HPDE6-E6E7 (cell line): ENCODE results near the gene MRPL41.
"Not testable (repeated sequence)": the region's sequence is repeated elsewhere in the genome, so short reads cannot be mapped to it uniquely, and the experiment has no call there.

Experiments used
- DNase-seq: peaks from one replicate; pipeline ENCODE4 v3.0.0; 2011; ENCODE audit warnings: missing footprints; ENCODE audit errors: extremely low spot score

Gene MRPL41

DNA sequence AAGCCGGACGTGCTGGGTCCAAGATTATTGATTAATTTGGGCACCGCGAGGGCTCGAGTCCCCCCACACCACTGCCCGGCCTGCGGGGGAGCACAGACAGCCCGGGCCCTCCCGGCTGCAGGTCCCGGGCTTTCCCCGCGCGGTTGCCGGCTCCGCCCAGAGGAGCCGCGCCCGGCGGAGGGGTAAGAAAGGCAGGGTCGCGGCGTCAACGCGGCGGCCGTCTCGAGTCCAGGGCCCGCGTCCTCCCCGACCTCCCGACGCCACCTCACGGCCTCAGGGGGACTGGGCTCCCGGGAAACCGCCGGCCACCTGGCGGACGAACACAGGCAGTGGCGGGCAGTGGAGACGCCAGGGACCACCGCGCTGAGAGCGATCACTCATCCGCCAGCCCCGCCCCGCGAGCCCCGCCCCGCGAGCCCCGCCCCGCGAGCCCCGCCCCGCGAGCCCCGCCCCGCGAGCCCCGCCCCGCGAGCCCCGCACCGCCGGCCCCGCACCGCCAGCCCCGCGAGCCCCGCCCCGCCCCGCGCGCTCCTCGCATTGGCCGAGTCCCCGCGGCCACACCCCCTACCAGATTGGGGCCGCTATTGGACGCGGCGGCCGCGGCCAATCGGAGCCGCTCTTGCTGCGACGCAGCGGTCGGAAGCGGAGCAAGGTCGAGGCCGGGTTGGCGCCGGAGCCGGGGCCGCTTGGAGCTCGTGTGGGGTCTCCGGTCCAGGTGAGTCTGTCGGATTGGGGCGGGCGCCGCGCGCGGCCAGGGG, at the start of gene MRPL41:
Gene MRPL41 (plus strand): TSS at position 616 of the 758 bp plus-strand sequence. CDS start 203 bp downstream, outside the sequence.
- DNase-seq: peak; percentile 92

DNA sequence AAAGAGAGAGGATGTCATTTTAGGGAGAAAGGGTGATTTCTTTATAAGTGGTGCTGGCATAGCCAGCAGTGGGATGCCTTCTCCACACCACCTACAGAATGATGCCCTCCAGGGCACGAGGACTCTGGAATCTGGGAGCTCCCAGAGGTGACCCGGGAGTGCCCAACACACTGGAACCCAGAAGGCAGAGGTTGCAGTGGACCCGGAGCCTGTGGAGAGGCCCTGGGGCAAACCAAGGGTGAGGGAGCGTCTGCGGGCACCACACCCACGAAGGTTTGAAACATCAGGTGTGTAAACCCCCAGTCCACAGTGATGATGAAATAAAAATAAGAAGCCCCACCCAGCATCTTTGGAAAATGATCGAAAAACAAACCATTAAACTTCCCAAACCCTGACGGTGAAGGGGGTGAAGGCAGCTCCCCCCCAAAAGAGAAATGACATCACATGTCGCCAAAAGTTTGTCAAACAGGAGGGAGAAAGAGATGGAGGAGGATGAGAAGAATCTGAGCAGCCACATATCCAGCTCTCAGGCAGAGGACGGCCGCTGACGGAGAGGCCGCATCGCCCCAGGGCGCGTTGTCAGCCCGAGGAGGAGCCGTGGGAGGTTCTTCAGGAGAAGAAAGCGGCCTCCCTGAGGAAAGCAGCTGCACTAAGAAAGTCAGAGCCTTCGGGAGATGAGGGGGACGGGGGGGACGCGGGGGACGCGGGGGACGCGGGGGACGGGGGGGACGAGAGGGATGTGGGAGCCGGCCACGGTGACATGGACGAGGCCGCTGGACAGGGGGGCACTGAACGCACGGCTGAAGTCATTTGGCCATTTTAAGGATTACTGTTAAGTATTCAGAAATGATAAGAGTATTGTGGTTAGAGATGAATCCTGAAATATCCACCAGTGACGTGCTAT, 49.4 kb upstream of the MRPL41 start:
- peak; percentile 55 for DNase-seq

DNA sequence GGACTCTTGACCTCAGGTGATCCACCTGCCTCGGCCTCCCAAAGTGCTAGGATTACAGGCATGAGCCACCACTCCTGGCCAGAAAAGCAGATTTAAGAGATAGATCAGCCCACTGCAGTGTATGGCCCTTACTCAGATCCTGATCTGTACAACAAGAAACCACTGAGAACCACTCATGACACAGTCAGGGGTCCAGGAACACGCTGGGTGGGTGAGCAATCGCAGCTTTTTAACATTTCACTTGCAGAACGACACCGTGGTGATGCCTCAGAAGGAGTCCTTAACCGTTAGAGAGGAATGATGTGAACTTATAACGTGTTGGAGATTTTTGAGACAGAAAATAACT, 47.3 kb upstream of the MRPL41 start:
- DNase-seq: no peak

DNA sequence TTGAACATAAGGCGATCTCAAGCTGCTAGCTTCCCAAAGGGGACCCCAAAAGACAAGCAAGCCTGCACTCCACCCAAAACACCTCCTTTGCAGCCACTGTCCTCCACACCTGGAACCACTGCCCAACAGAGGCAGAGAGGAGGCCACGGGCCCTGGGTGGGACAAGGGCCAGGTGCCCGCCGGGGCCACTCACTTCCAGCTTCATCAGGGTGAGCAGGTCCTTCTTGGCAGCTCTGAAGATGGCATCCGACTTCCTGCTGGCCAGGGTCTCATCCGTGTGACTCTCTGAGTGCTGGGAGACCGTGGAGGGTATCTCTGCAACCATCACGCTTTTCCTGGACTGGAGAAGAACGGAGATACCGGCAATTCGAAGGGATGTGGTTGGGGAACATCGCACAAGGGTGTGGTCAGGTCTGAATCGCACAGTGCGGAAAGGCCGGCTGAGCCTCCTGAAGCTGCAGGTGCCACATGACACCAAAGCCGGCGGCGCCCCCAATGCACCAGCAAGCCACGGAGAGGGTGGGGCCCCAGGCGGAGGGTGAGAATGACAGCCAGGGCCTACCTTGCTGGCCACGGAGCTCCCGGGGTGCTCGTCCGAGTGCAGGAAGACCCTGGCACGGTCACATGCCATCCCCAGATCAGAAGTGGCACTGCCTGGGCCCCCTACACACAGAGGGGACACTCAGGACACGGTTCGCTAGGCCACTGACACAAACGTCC, 46.1 kb upstream of the MRPL41 start:
- no peak for DNase-seq

DNA sequence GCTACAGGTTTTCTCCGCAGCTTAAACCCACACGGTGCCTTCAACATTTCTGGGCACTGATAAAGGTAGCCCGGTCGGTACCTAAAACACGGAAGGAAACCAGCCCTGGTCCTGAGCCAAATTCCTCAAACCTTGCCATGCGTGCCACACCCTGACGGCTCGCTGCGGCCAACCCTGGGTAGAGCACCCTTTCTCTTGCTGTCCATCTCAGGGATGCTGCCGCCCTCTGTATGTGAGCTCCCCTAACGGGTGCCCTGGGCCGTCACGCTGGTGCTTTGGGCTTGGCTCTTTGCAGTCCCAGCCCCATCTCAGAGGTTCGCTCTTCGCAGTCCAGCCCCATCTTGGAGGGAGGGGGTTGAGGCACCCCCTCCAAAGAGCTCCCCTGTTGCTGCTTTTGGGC, 45.4 kb upstream of the MRPL41 start:
- DNase-seq: no peak

DNA sequence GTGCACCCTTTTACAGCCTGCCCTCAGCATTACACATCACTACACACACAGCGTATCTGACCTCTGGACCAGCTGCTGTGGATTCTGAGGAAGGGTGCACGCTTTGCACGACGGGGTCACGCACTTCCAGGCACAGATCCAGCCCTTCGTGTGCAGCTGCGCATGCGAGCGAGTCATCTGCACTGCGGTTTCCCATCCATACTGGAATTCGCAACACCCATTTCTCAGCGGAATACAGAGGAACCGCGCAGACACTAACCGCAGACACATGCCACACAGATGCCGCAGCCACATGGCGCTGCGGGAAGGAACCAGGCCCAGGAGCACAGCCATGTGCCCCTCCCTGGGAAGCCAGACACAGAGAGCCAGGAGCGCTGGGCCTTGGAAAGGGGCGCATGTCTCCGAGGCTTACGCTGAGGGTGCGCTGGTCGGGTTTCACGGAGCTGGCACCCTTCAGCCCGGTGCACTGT, 44.9 kb upstream of the MRPL41 start:
- no peak for DNase-seq

DNA sequence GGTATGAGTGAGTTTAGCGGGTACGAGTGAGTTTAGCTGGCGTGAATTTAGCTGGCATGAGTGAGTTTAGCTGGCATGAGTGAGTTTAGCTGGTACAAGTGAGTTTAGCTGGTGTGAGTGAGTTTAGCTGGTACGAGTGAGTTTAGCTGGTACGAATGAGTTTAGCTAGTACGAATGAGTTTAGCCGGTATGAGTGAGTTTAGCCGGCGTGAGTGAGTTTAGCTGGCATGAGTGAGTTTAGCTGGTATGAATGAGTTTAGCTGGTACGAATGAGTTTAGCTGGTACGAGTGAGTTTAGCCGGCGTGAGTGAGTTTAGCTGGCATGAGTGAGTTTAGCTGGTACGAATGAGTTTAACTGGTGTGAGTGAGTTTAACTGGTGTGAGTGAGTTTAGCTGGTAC, 42.5 kb upstream of the MRPL41 start:
- no peak for DNase-seq

DNA sequence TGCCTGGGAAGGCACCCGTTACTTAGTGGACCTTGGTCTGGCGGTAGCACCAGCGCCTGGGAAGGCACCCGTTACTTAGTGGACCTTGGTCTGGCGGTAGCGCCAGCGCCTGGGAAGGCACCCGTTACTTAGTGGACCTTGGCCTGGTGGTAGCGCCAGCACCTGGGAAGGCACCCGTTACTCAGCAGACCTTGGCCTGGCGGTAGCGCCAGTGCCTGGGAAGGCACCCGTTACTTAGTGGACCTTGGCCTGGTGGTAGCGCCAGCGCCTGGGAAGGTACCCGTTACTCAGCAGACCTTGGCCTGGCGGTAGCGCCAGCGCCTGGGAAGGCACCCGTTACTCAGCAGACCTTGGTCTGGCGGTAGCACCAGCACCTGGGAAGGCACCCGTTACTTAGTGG, 40.6 kb upstream of the MRPL41 start:
- DNase-seq: not testable (repeated sequence)

DNA sequence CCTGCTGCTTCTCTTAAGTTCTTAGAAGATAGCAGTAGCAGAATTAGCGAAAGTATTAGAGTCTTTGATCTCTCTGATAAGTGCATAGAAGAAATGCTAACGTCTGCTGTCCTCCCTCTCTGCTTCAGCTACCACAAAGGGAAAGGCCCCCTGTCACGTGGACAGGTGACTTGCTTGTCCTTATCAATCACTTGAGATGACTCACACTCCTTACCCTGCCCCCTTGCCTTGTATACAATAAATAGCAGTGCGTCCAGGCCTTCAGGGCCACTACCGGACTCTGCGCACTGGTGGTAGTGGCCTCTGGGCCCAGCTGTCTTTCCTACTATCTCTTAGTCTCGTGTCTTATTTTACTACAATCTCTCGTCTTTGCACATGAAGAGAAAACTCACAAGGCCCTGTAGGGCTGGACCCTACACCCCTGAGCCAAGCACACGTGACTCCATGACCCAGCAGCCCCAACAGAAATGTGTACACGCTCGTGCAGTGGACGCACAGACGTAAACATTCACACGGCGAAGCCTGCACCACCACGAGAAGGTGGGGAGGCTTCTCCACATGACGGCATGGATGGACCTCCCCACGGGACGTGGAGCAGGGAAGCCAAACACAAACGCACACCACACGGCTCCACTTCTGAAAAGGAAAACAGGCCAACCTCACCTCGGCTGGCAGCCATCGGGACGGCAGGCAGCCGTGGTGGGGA, 39.8 kb upstream of the MRPL41 start:
- no peak for DNase-seq

DNA sequence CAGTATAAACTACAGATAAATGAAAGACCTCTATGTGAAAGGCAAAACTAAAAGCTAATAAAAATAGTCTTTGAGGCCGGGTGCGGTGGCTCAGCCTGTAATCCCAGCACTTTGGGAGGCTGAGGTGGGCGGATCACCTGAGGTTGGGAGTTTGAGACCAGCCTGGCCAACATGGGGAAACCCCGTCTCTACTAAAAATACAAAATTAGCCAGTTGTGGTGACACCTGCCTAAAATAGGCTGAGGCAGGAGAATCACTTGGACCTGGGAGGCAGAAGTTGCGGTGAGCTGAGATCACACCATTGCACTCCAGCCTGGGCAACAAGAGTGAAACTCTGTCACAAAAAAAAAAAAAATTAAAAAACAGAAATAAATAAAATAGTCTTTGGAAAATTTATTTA, 38.5 kb upstream of the MRPL41 start:
- not testable (repeated sequence) for DNase-seq

DNA sequence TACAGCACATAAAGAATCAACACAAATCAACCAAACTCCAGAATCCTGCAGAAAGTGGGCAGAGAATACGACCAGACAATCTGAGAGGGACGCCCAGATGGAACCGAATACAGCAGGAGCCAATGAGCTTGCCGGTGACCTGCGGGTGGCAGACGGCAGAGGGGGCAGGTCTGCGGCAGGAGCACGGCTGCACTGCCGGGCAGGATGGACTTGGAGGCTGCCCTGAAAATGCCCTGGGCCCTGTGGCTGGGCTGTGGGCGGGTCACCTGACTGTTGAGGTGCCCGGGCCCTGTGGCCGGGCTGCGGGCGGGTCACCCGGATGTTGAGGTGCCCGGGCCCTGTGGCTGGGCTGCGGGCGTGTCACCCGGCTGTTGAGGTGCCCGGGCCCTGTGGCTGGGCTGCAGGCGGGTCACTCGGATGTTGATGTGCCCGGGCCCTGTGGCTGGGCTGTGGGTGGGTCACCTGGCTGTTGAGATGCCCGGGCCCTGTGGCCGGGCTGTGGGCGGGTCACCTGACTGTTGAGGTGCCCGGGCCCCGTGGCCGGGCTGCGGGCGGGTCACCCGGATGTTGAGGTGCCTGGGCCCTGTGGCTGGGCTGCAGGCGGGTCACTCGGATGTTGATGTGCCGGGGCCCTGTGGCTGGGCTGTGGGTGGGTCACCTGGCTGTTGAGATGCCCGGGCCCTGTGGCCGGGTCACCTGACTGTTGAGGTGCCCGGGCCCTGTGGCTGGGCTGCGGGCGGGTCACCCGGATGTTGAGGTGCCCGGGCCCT, 37.7 kb upstream of the MRPL41 start:
- not testable (repeated sequence) for DNase-seq

DNA sequence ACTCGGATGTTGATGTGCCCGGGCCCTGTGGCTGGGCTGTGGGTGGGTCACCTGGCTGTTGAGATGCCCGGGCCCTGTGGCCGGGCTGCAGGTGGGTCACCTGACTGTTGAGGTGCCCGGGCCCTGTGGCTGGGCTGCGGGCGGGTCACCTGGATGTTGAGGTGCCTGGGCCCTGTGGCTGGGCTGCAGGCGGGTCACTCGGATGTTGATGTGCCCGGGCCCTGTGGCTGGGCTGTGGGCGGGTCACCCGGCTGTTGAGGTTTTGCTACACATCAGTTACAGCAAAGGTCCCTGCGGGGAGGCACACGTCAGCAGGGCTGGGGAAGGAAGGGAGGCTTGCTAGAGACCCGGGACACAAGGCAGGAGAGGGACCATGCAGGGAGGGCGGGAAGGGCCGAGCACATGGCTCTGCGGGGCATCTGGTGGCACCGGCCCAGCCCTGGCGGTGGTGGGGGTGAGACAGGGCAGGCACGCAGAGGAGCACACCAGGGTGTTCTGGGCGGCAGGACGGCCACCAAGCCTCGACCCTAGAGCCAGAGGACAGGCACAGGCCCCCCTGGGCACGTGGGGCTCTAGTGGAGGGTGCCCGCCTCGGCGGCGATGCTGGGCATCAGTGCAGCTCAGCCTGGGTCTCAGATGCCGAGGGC, 36.9 kb upstream of the MRPL41 start:
- DNase-seq: no peak

DNA sequence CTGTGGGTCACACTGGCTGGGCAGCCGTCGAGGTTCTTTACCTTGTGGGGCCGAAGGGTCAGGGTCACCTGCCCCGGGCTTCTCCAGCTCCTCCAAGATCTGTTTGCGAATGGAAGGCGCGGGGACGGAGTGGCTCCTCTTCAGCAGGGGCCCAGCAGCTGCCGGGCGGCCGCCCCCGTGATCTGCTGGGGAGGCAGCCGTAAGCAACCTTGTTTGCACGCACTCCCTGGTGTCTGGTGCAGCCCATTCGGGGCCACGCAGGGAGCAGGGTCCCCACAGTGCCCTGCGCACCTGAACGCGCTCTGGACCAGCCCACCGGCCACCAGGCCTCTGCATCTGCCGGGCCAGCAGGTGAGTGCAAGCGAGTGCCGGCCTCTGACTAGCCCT, 36.3 kb upstream of the MRPL41 start:
- DNase-seq: no peak

DNA sequence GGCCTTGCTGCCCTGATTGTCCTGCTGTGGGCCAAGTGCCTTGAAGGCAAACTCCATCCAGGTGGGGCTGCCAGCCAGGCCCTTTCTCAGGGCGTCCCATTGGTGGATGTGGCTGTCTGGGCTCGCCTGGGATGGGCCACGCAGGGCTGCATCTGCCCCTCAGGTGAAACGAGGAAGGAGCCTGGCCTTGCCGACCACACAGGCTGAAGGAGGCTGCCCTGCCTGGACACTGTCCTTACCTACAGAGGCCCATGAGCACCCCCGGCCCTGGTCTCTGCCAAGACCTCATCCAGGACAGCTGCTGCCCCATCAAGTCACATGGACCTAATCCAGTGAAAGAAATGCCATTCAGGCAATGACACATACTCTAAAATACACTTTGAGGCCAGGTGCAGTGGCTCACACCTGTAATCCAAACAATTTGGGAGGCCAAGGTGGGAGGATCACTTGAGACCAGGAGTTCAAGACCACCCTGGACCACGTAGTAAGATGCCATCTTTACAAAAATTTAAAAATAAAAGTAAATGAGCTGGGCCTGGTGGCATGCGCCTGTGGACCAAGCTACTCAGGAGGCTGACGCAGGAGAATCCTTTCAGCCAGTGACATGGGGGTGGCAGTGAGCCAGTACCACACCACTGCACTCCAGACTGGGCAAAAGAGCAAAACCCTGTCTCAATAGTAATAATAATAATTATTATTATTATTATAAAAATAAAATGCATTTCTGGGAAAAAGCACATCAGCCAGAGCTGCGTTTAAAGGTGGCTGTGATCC, 35.3 kb upstream of the MRPL41 start:
- DNase-seq: no peak

DNA sequence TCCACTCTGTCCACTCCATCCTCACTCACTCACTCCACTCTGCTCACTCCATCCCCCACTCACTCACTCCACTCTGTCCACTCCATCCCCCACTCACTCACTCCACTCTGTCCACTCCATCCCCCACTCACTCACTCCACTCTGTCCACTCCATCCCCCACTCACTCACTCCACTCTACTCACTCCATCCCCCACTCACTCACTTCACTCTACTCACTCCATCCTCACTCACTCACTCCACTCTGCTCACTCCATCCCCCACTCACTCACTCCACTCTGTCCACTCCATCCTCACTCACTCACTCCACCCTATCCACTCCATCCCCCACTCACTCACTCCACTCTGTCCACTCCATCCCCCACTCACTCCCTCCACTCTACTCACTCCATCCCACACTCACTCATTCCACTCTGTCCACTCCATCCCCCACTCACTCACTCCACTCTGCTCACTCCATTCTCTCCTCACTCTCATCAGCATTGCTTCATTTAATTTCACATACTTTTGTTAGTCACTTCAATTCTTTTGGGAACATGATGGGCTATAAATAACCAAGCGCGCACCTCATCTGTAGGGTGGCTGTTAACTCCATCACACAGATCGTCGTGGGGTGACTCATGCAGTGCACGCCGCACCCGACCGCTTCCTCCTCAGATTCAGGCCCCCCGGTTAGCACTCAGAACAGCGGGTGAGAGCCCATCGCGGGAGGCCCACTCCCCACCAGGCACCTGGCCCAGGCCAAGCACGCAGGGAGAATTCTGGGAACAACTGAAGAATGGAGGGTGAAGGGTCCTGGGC, 32.8 kb upstream of the MRPL41 start:
- DNase-seq: not testable (repeated sequence)

DNA sequence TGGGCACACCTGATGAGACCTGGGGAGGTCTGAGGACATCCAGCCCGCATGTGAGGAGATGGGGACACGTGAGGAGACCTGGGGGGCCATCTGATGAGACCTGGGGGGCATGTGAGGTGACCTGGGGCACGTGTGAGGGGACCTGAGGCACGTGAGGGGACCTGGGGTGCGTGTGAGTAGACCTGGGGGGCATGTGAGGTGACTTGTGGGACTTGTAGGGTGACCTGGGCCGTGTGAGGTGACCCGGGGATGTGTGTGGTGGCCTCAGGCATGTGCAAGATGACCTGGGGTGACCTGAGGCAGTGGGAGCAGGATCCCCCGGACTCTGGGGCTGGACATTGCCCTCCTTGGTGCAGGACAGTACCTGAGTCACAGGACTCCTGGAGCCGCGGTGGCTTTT, 32.1 kb upstream of the MRPL41 start:
- no peak for DNase-seq

DNA sequence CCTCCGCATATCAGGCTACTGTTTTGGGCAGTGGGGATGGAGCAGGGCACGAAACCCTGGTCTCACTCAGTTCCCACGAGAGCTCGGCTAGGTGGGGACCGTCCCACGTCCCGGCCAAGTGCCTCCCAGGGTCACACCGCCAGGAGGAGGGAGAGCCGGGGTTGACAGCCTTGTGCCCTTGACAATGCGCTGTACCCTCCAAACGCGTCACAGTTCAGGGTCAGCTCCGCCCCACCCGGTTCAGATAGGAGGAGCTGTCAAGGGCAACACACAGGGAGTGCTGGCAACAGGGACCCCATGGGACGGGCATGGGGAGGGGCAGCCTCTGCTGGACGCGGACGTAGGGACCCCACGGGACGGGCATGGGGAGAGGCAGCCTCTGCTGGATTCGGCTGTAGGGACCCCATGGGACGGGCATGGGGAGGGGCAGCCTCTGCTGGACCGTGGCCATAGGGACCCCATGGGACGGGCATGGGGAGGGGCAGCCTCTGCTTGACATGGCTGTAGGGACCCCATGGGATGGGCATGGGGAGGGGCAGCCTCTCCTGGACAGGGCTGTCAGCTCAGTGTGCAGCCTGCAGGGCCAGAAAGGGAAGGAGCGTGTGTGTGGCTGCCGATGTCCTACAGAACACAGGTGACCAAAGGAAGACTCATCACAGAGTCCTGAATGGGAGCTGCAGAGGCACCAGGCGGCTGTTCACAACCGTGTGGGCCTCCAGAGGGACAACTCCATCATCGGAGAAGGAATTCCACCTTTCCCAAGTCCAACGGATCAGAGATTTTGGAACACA, 30.9 kb upstream of the MRPL41 start:
- DNase-seq: no peak
